HL-60/S4 treated with retinoic acid at 250 ng/mL for 4 days and 3 days (cell line): ENCODE measurements around the gene BCL10.

Experiments used
- in situ Hi-C: fragments of 300-500 bp; cut with MboI; formaldehyde crosslinking; loops from 2 replicates; pipeline ENCODE4 v1.7.0; 2022; ENCODE audit warnings: low sequenced_read_pairs

Gene BCL10

GRCh38 chr1:85300140-85300539 is 23.7 kb upstream of the BCL10 start:
- in situ Hi-C loops: no loop called here

- in situ Hi-C loops: no loop called here
Observed at GRCh38 chr1:85297855-85298629, 21.6 kb upstream of the BCL10 start.

GRCh38 chr1:85297538-85297854 is 21.1 kb upstream of the BCL10 start:
- in situ Hi-C loops: no loop called here

- in situ Hi-C loops: no loop called here
Observed at GRCh38 chr1:85296980-85297379, 20.5 kb upstream of the BCL10 start.

- in situ Hi-C loops: no loop called here
Observed at GRCh38 chr1:85295654-85296053, 19.2 kb upstream of the BCL10 start.

- in situ Hi-C loops: no loop called here
Observed at GRCh38 chr1:85295006-85295431, 18.6 kb upstream of the BCL10 start.

- in situ Hi-C loops: no loop called here
Observed at GRCh38 chr1:85290826-85291225, 14.4 kb upstream of the BCL10 start.

GRCh38 chr1:85289848-85290335 is 13.5 kb upstream of the BCL10 start:
- in situ Hi-C loops: no loop called here

- in situ Hi-C loops: no loop called here
Observed at GRCh38 chr1:85289207-85289847, 12.9 kb upstream of the BCL10 start.

GRCh38 chr1:85284202-85284601 is 7.8 kb upstream of the BCL10 start:
- in situ Hi-C loops: no loop called here

GRCh38 chr1:85283475-85284199 is 7.2 kb upstream of the BCL10 start:
- in situ Hi-C loops: no loop called here

- in situ Hi-C loops: no loop called here
Observed at GRCh38 chr1:85282424-85282823, 6.0 kb upstream of the BCL10 start.

- in situ Hi-C loops: no loop called here
Observed at GRCh38 chr1:85280636-85281035, 4.2 kb upstream of the BCL10 start.

- in situ Hi-C loops: no loop called here
Observed at GRCh38 chr1:85279458-85280080, 3.1 kb upstream of the BCL10 start.

- in situ Hi-C loops: no loop called here
Observed at GRCh38 chr1:85278853-85279314, 2.5 kb upstream of the BCL10 start.

GRCh38 chr1:85277802-85278201 is 1.4 kb upstream of the BCL10 start:
- in situ Hi-C loops: no loop called here

- in situ Hi-C loops: no loop called here
Observed at GRCh38 chr1:85276978-85277639, 677 bp upstream of the BCL10 start.

GRCh38 chr1:85275701-85276214 is 674 bp downstream of the BCL10 start:
- in situ Hi-C loops: no loop called here

GRCh38 chr1:85274969-85275453 is 1.4 kb downstream of the BCL10 start:
- in situ Hi-C loops: loop anchor here (25.0 kb wide), 1 partner anchor 338 kb away; no protein-coding TSS in a partner anchor

- in situ Hi-C loops: loop anchor here (25.0 kb wide), 1 partner anchor 336 kb away; no protein-coding TSS in a partner anchor
Observed at GRCh38 chr1:85273397-85273796, 3.0 kb downstream of the BCL10 start.
